NCI-H510A treated with DMSO at 0.1 percent for 48 hours (cell line): ENCODE measurements around the gene HDAC3.

Experiments used
- DNase-seq: peaks from one replicate; lab custom pipeline; 2025; lab: John Stamatoyannopoulos, UW

The HDAC3 gene

GRCh38 chr5:141657937-141658545 lies 21.4 kb upstream of the HDAC3 start:
- DNase-seq = no peak

- no peak for DNase-seq
Observed at GRCh38 chr5:141657404-141657803, 20.8 kb upstream of the HDAC3 start.

- DNase-seq = no peak
Observed at GRCh38 chr5:141656396-141656795, 19.7 kb upstream of the HDAC3 start.

DNA sequence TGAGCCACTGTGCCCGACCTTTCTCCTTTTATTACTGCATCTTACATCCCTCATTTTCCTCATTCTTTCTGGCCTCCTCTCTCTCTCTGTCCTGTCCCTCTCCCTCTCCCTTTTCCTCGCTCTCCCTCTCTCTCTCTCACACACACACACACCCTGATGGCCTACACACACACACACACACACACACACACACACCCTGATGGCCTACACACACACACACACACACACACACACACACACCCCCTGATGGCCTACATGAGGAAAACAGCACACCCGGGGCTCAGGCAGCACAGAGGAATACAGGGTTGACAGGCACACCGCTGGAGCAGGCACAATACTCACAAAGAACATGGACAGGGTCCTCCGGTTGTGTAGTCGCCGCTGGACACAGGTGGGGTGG lies 18.4 kb upstream of the HDAC3 start:
- no peak for DNase-seq

GRCh38 chr5:141654298-141654697 lies 17.6 kb upstream of the HDAC3 start:
- no peak for DNase-seq

GRCh38 chr5:141651728-141652105 lies 15.1 kb upstream of the HDAC3 start:
- DNase-seq = no peak

- DNase-seq = no peak
Observed at GRCh38 chr5:141650851-141651727, 14.4 kb upstream of the HDAC3 start, which contains the start of gene FCHSD1. Gene FCHSD1, minus strand, starts transcription at chr5:141651418. Its CDS starts 50 bp downstream, at chr5:141651368.

DNA sequence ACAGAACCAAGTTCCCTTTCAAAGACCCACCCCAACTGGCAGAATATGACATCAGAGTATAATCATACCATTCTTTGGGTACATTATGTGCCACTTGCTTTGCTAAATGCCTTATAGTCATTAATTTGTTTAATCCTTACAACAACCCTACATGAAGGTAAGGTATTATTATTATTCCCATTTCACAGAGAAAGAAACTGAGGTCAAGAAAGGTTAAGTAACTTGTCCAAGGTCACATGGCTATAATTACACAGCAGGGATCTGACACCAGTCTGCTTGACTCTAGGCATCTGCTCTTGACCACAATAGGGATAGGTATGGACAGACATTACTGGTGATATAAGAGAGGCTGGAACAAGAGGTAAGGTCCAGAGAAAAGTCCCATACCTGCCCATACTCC lies 13.3 kb upstream of the HDAC3 start:
- no peak for DNase-seq

DNA sequence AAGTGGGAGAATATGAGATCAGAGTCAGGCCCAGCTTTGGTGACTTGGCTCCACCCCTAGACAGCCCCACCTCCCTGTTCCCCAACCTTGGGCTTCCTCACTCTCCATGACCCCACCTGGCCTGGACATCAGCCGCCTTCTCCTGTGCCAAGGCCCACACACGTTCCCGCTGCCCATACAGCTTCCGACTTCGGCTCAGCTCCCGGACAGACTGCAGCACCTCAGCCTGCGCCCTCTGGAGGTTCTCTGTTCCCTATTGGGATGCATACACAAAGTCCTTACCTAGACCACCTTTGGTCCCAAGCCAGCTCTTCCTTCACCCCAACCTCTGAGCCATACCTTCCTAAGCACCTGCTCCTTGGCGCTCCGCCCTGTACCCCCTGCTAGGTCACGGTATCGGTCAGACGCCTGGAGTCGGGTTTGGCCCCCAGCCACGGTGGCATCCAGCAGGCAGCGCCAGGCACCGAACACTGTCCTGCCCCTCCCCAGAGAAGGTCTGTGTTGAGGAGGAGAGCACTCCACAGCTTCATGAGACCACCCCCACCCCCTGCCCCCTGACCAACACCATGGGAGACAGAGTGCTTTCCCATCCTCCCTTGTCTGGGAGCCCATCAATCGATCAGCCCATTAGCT lies 12.5 kb upstream of the HDAC3 start:
- DNase-seq = no peak

- DNase-seq = no peak
Observed at GRCh38 chr5:141647851-141648250, 11.2 kb upstream of the HDAC3 start.

DNA sequence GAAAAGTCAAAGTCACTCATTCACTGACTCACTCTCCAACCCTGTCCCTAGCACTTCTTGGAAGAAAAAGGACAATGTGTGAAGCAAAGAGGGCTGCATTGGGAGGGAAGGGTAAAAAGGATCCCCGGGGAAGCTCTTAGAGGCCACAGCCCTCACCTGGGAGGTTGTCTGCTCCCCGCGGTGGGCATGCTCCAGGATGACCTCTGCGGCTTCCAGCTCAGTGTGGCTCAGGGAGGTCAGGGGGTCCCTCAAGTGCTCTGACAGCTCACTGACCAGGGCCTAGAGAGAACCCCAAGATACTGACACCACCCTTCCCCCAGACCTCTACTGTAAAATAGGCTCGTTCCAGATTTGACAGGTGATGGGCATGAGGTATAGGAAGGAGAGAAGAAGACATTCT lies 10.6 kb upstream of the HDAC3 start:
- no peak for DNase-seq

- DNase-seq = no peak
Observed at GRCh38 chr5:141646026-141646425, 9.4 kb upstream of the HDAC3 start.

- no peak for DNase-seq
Observed at GRCh38 chr5:141641634-141642267, 5.1 kb upstream of the HDAC3 start.

GRCh38 chr5:141640698-141641097 lies 4.0 kb upstream of the HDAC3 start:
- DNase-seq = no peak

DNA sequence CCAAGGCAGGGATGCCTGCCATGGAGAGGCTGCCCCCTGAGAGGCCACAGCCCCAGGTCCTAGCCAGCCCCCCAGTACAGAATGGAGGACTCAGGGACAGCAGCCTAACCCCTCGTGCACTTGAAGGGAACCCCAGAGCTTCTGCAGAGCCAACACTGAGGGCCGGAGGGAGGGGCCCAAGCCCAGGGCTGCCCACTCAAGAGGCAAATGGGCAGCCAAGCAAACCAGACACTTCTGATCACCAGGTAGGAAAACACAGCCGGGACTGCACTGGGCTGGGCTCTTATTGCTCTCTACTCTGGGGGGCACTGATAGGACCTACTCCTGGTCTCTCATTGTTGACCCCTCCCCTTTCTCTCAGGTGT lies 3.4 kb upstream of the HDAC3 start:
- no peak for DNase-seq

GRCh38 chr5:141639357-141640050 lies 2.9 kb upstream of the HDAC3 start:
- DNase-seq = no peak

DNA sequence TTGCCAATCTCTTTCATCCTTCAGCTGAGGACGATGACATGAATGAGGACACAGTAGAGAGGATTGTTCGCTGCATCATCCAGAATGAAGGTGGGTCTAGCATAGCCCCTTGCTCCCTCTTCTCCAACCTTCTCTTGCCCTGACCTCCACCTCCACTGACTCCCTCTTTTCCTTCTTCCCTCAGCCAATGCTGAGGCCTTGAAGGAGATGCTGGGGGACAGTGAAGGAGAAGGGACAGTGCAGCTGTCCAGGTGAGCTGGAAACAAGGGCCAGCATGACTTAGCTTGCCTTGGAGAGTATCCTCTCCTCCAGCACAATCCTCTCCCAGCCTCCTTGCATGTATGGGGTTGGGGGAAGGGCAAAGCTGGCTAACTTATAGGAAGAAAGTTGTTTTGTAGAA lies 2.1 kb upstream of the HDAC3 start:
- no peak for DNase-seq

DNA sequence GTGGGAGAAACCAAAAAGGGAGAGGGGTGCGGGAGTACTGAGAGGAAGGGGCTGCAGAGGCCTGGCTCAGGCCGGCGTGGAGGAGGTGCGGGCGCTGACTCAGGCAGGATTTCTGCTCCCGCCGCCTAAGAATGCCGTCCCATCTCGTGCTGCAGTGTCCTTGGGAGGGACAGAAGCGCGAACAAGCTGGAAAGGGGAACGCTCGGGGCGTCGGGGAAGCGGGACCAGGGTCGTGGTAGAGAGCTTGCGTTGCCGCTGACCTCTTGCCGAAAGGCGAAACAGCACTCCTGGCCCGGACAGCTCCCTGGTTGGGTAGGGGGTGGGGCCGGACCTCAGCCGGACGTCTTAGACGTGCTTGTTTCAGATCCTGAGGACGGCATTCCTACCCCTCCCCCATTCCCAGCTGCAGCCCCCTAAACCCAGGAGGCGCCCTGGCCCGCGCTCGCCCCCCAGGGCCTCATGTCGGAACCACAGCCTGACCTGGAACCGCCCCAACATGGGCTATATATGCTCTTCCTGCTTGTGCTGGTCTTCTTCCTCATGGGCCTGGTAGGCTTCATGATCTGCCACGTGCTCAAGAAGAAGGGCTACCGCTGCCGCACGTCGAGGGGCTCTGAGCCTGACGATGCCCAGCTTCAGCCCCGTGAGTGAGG lies 1.2 kb upstream of the HDAC3 start:
- DNase-seq = no peak

DNA sequence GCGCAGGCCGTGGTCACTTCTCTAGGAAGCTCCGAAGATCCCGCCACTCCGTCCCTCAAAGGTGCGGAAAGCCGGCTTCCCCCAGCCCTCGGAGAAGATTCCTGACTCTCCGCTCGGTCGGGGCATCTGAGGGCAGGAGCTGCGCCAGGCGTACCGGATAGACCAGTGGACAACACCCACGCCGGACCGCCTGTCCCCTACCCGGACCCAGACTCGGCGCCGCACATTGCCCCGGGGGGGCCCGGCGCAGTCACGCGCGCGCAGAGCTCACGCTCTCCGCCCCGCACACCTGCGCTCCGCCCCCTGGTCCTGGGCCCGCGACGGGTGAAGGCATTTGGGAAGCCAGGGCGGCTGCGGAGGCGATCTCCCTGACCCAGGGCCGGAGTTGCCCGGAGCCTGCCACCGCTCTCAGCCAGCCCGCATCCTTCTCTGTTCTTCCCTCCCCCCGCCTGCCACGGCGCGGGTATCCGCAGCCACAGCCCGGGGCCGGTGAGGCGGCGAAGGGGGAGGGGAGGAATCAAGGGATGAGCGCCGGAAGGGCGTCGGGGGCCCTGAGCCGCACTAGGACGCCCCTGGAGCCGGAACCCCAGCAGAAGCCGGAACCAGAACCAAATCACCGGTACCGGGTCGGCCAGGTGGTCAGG lies 596 bp upstream of the HDAC3 start:
- peak; percentile 25 for DNase-seq

GRCh38 chr5:141636106-141636412 lies 590 bp downstream of the HDAC3 start:
- DNase-seq = no peak

GRCh38 chr5:141635646-141636045 lies 1.0 kb downstream of the HDAC3 start:
- no peak for DNase-seq
